Activated T-cell treated with anti-CD3 and anti-CD28 coated beads, Interleukin-2, amount 50 U/mL, for 4 hours (primary cell): ENCODE results near the gene UBE2Q1. TPM values are rescaled to one million over a fixed set of nuclear protein-coding genes. Genes with fewer than 3 reads are reported as not detected.
"Not testable (repeated sequence)": the region's sequence is repeated elsewhere in the genome, so short reads cannot be mapped to it uniquely, and the experiment has no call there.

ENCODE experiments used
- ATAC-seq, 2 donors: fragments of 200-7000 bp; cut with Tn5 transposase; one replicate each; pipeline ENCODE4 v1.10.0; 2021
- DNase-seq: peaks from one replicate; pipeline ENCODE4 v3.0.0-alpha.2; 2020
- H3K27me3 Mint-ChIP-seq: one replicate; pipeline ENCODE4 v1.8.0; 2021; ENCODE audit warnings: low read depth, mixed read lengths
- H3K36me3 Mint-ChIP-seq: one replicate; pipeline ENCODE4 v1.8.0; 2022; ENCODE audit warnings: mixed read lengths; ENCODE audit not compliant: insufficient read depth
- H3K4me1 Mint-ChIP-seq: one replicate; pipeline ENCODE4 v1.8.0; 2021; ENCODE audit warnings: low read depth, mixed read lengths
- H3K4me3 Mint-ChIP-seq: one replicate; pipeline ENCODE4 v1.8.0; 2021; ENCODE audit warnings: mild to moderate bottlenecking, moderate library complexity, mixed read lengths
- H3K9me3 Mint-ChIP-seq: one replicate; pipeline ENCODE4 v1.8.0; 2021; ENCODE audit warnings: mixed read lengths
- total RNA-seq, 3 donors: library from RNA; stranded (reverse); gene quantifications; one replicate each; pipeline ENCODE4 v1.2.1, GENCODE V29; 2021

UBE2Q1 gene
- total RNA-seq, 3 donors from 2014 or later: 99.0 to 106 (median 103) TPM

- no peak overlapping the region for H3K4me3 Mint-ChIP-seq
- no peak for DNase-seq
- H3K4me1 Mint-ChIP-seq: peaks cover 10% of the 10 kb centered on the region
- H3K27me3 Mint-ChIP-seq: no peaks in the 10 kb centered on the region
- H3K36me3 Mint-ChIP-seq: peaks cover 42% of the 10 kb centered on the region
- ATAC-seq: no peak
- H3K9me3 Mint-ChIP-seq: no peaks in the 10 kb centered on the region
Measured at GRCh38 chr1:154550070-154550469, 8.4 kb downstream of the UBE2Q1 start.

- ATAC-seq: no peak
- H3K27me3 Mint-ChIP-seq: peaks cover 2% of the 10 kb centered on the region
- H3K36me3 Mint-ChIP-seq: peaks cover 34% of the 10 kb centered on the region
- no peaks in the 10 kb centered on the region for H3K9me3 Mint-ChIP-seq
- peaks cover 10% of the 10 kb centered on the region for H3K4me1 Mint-ChIP-seq
- DNase-seq: no peak
- peak overlapping the region; percentile 27 for H3K4me3 Mint-ChIP-seq
Measured at GRCh38 chr1:154549202-154549770, 9.2 kb downstream of the UBE2Q1 start.

- H3K4me3 Mint-ChIP-seq: no peak overlapping the region
- peaks cover 2% of the 10 kb centered on the region for H3K27me3 Mint-ChIP-seq
- H3K9me3 Mint-ChIP-seq: no peaks in the 10 kb centered on the region
- no peak for DNase-seq
- no peak for ATAC-seq
- H3K36me3 Mint-ChIP-seq: peaks cover 25% of the 10 kb centered on the region
- H3K4me1 Mint-ChIP-seq: peaks cover 10% of the 10 kb centered on the region
Measured at GRCh38 chr1:154548028-154548427, 10.4 kb downstream of the UBE2Q1 start.

- no peak for DNase-seq
- Mint-ChIP-seq H3K27me3 (peaks cover 2% of the 10 kb centered on the region), H3K36me3 (peaks cover 21% of the 10 kb centered on the region), H3K4me3 (no peak overlapping the region), H3K9me3 (no peaks in the 10 kb centered on the region), H3K4me1 (peaks cover 10% of the 10 kb centered on the region)
- ATAC-seq: no peak
Measured at GRCh38 chr1:154547105-154547732, 11.2 kb downstream of the UBE2Q1 start.

GRCh38 chr1:154546264-154547063 lies 12.0 kb downstream of the UBE2Q1 start:
- peaks cover 21% of the 10 kb centered on the region for H3K36me3 Mint-ChIP-seq
- DNase-seq (peak; percentile 34), ATAC-seq (peak; percentile 77 to 87)
- no peaks in the 10 kb centered on the region for H3K9me3 Mint-ChIP-seq
- H3K4me1 Mint-ChIP-seq: peaks cover 10% of the 10 kb centered on the region
- peaks cover 2% of the 10 kb centered on the region for H3K27me3 Mint-ChIP-seq
- no peak overlapping the region for H3K4me3 Mint-ChIP-seq

- no peak for ATAC-seq
- no peak for DNase-seq
- no peaks in the 10 kb centered on the region for H3K4me1 Mint-ChIP-seq
- H3K27me3 Mint-ChIP-seq: peaks cover 10% of the 10 kb centered on the region
- no peaks in the 10 kb centered on the region for H3K9me3 Mint-ChIP-seq
- no peaks in the 10 kb centered on the region for H3K36me3 Mint-ChIP-seq
- H3K4me3 Mint-ChIP-seq: no peak overlapping the region
Measured at GRCh38 chr1:154541231-154541630, 17.2 kb downstream of the UBE2Q1 start.

GRCh38 chr1:154539486-154540483 lies 18.7 kb downstream of the UBE2Q1 start:
- H3K27me3 Mint-ChIP-seq: peaks cover 14% of the 10 kb centered on the region
- ATAC-seq (no peak), DNase-seq (no peak)
- H3K4me1 Mint-ChIP-seq: no peaks in the 10 kb centered on the region
- no peaks in the 10 kb centered on the region for H3K36me3 Mint-ChIP-seq
- no peak overlapping the region for H3K4me3 Mint-ChIP-seq
- no peaks in the 10 kb centered on the region for H3K9me3 Mint-ChIP-seq

GRCh38 chr1:154536570-154536969 lies 21.9 kb downstream of the UBE2Q1 start:
- no peak overlapping the region for H3K4me3 Mint-ChIP-seq
- ATAC-seq: no peak
- H3K27me3 Mint-ChIP-seq: peaks cover 15% of the 10 kb centered on the region
- no peaks in the 10 kb centered on the region for H3K9me3 Mint-ChIP-seq
- no peak for DNase-seq
- H3K4me1 Mint-ChIP-seq: no peaks in the 10 kb centered on the region
- H3K36me3 Mint-ChIP-seq: no peaks in the 10 kb centered on the region

GRCh38 chr1:154533952-154534844 lies 24.3 kb downstream of the UBE2Q1 start:
- H3K4me1 Mint-ChIP-seq: no peaks in the 10 kb centered on the region
- H3K36me3 Mint-ChIP-seq: no peaks in the 10 kb centered on the region
- ATAC-seq (no peak), DNase-seq (no peak)
- H3K9me3 Mint-ChIP-seq: no peaks in the 10 kb centered on the region
- H3K4me3 Mint-ChIP-seq: no peak overlapping the region
- peaks cover 10% of the 10 kb centered on the region for H3K27me3 Mint-ChIP-seq

GRCh38 chr1:154531950-154532349 lies 26.5 kb downstream of the UBE2Q1 start:
- not testable (repeated sequence) for H3K36me3 Mint-ChIP-seq, ATAC-seq, H3K27me3 Mint-ChIP-seq, H3K4me1 Mint-ChIP-seq, DNase-seq, H3K4me3 Mint-ChIP-seq, H3K9me3 Mint-ChIP-seq

- Mint-ChIP-seq H3K9me3 (no peaks in the 10 kb centered on the region), H3K27me3 (peaks cover 6% of the 10 kb centered on the region), H3K4me1 (no peaks in the 10 kb centered on the region), H3K4me3 (no peak overlapping the region), H3K36me3 (no peaks in the 10 kb centered on the region)
- DNase-seq (no peak), ATAC-seq (no peak)
Measured at GRCh38 chr1:154529308-154529707, 29.2 kb downstream of the UBE2Q1 start.

GRCh38 chr1:154527192-154527591 lies 31.3 kb downstream of the UBE2Q1 start:
- H3K4me3 Mint-ChIP-seq: no peak overlapping the region
- no peaks in the 10 kb centered on the region for H3K9me3 Mint-ChIP-seq
- peaks cover 5% of the 10 kb centered on the region for H3K27me3 Mint-ChIP-seq
- no peaks in the 10 kb centered on the region for H3K36me3 Mint-ChIP-seq
- no peaks in the 10 kb centered on the region for H3K4me1 Mint-ChIP-seq
- ATAC-seq (no peak), DNase-seq (no peak)

GRCh38 chr1:154524881-154525280 lies 33.6 kb downstream of the UBE2Q1 start:
- H3K4me1 Mint-ChIP-seq: no peaks in the 10 kb centered on the region
- ATAC-seq (no peak), DNase-seq (no peak)
- no peak overlapping the region for H3K4me3 Mint-ChIP-seq
- H3K36me3 Mint-ChIP-seq: no peaks in the 10 kb centered on the region
- H3K9me3 Mint-ChIP-seq: no peaks in the 10 kb centered on the region
- peaks cover 6% of the 10 kb centered on the region for H3K27me3 Mint-ChIP-seq
